SK-N-SH (cell line): ENCODE results near the gene THTPA.

Source experiments
- CHD2 ChIP-seq: fragments of 150-350 bp; IDR thresholded peaks from 2 replicates; pipeline ENCODE4 v1.6.1; 2018; ENCODE audit warnings: low read length; ENCODE audit not compliant: partially characterized antibody
- CTCF ChIP-seq: fragments of 200-600 bp; sonication (generic); IDR thresholded peaks from 2 replicates; pipeline ENCODE4 v1.6.1; 2017; ENCODE audit warnings: antibody characterized with exemption, mild to moderate bottlenecking, moderate library complexity
- ELF1 ChIP-seq: IDR thresholded peaks from 2 replicates; pipeline ENCODE4 v1.4.0; 2012
- EP300 ChIP-seq, 2 experiments: IDR thresholded peaks; 2 replicates each; pipeline versions ENCODE4 v1.4.0 to v1.6.1; 2012; ENCODE audit warnings: borderline replicate concordance in 1 of 2, low read depth in 1 of 2, low read length in 1 of 2
- EZH2phosphoT487 ChIP-seq: fragments of 200-600 bp; sonication (generic); IDR thresholded peaks from 2 replicates; pipeline ENCODE4 v1.6.1; 2017; ENCODE audit warnings: low read depth, mixed run types, mild to moderate bottlenecking, antibody characterized with exemption, moderate library complexity, borderline replicate concordance
- GABPA ChIP-seq: IDR thresholded peaks from 2 replicates; pipeline ENCODE4 v1.4.0; 2012; ENCODE audit warnings: low read depth, mild to moderate bottlenecking
- POLR2AphosphoS5 ChIP-seq: IDR thresholded peaks from 2 replicates; pipeline ENCODE4 v1.6.1; 2012; ENCODE audit warnings: low read depth, low read length
- RAD21 ChIP-seq: IDR thresholded peaks from 2 replicates; pipeline ENCODE4 v1.6.1; 2012; ENCODE audit warnings: mild to moderate bottlenecking, low read length
- REST ChIP-seq: IDR thresholded peaks from 2 replicates; pipeline ENCODE4 v1.6.1; 2012; ENCODE audit warnings: mild to moderate bottlenecking, low read depth, low read length, moderate library complexity
- SIN3A ChIP-seq: IDR thresholded peaks from 2 replicates; pipeline ENCODE4 v1.6.1; 2012; ENCODE audit warnings: low read depth, mild to moderate bottlenecking, low read length, moderate library complexity, borderline replicate concordance
- TAF1 ChIP-seq: IDR thresholded peaks from 2 replicates; pipeline ENCODE4 v1.6.1; 2012; ENCODE audit warnings: low read depth, mild to moderate bottlenecking, low read length, moderate library complexity, borderline replicate concordance
- TEAD4 ChIP-seq: IDR thresholded peaks from 2 replicates; pipeline ENCODE4 v1.4.0; 2012; ENCODE audit warnings: mild to moderate bottlenecking, borderline replicate concordance; ENCODE audit not compliant: insufficient read depth
- YY1 ChIP-seq: IDR thresholded peaks from 2 replicates; pipeline ENCODE4 v1.4.0; 2012; ENCODE audit warnings: low read depth, mild to moderate bottlenecking
- ZBTB33 ChIP-seq: IDR thresholded peaks from 2 replicates; pipeline ENCODE4 v1.4.0; 2012; ENCODE audit warnings: low read depth, borderline replicate concordance

GRCh38 chr14:23566112-23566777, 10.2 kb downstream of the THTPA start:
- TF ChIP-seq TEAD4: no peak
- no peak for TF ChIP-seq ZBTB33
- TF ChIP-seq CTCF: no peak
- TF ChIP-seq EZH2phosphoT487: no peak
- no peak for TF ChIP-seq YY1
- no peak for TF ChIP-seq EP300 (IDR thresholded peaks at IDR 0.05; ENCODE audit: borderline replicate concordance in 1 of 2, low read depth in 1 of 2, low read length in 1 of 2)
- no peak for TF ChIP-seq CHD2
- no peak for TF ChIP-seq POLR2AphosphoS5
- no peak for TF ChIP-seq RAD21
- no peak for TF ChIP-seq SIN3A
- TF ChIP-seq TAF1: no peak
- no peak for TF ChIP-seq ELF1
- no peak for TF ChIP-seq GABPA
- TF ChIP-seq REST: no peak
